Fibroblast of skin of abdomen (primary cell): ENCODE data around the gene SLC12A5. TPM values are rescaled to one million over a fixed set of nuclear protein-coding genes. Genes with fewer than 3 reads are reported as not detected.
"Not testable (repeated sequence)": the region's sequence is repeated elsewhere in the genome, so short reads cannot be mapped to it uniquely, and the experiment has no call there.

Experiments
- DNase-seq: peaks from one replicate; pipeline ENCODE4 v3.0.0-alpha.2; 2013
- polyA plus RNA-seq, 2 experiments: library from polyadenylated mRNA; unstranded; fragments of 120-200 nt; gene quantifications; one replicate each; pipeline ENCODE4 v1.2.1, GENCODE V29; 2013; ENCODE audit not compliant: insufficient read length in 2 of 2

The SLC12A5 gene
- 3.2 TPM for polyA plus RNA-seq (2013, experiment 1 of 2; ENCODE audit: insufficient read length)
- polyA plus RNA-seq (2013, experiment 2 of 2; ENCODE audit: insufficient read length) = 4.6 TPM

DNA sequence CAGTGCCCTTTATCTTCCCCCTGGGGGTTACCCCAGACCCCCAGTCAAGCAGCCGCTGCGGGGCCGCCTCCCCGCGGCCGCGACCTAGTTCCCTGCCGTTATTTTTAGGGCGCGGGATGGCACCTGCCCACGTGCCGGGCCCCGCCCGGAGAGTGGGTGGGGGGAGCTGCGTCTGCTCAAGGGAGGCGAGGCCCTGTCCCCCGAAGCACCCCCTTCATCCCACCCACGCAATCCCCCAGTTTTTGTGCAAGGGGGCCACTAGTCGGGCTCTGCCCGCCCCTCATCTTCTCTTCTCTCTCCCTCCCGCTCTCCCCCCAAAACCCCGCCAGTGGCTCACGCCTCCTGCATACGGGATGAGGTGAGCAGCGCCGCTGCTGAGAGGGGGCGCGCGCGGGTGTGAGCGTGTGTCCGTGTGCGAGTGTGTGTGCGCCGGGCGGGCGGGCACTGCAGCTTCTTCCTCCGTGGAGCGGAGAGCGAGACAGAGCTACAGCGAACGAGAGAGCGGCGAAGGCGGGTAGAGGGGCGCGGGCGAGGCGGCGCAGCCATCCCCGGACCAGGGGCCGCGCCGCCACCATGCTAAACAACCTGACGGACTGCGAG lies at the start of gene SLC12A5:
Gene SLC12A5, plus strand, starts transcription at position 444 of the 600 bp plus-strand sequence. Its CDS starts 130 bp downstream, at position 574.
- DNase-seq = no peak

DNA sequence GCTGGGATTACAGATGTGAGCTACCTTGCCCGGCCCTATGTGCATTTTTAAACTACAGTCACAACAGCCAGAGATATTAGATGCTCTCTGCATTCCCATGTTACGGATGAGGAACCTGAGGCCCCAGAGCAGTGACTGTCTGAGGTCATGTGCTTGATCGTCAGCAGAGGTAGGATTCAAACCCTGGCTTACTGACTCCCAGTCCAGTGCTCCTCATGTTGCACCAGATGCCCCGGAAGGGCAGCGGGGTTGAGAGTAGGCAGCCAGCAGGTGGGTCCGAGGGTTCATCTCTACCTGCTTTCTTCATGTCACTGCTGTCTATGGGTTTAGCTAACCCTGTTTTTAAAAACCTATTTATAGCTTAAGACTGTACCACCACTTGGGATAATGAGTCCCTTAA lies 47.8 kb upstream of the SLC12A5 start:
- no peak for DNase-seq

DNA sequence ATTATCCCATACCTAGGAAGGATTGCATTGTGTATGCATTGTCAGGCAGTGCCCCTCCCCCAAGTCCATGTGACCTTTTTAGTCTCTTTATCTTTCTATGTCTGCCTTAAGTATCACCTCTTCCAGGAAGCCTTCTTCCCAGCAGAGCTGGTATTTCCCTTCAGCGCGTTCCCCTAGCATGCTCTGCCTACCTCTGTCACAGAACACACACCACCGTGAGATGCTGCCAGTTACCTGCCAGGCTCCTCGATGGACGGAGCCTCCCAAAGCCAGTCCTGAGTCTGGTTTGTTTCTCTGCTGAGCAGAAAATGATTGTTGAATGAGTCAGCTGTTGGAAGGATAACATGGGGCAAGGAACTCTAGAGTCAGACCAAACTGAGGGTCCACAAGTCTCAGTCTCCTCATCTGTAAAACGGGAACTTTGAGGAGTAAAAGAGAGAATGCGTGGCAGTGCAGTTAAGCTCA lies 45.7 kb upstream of the SLC12A5 start:
- DNase-seq = no peak

DNA sequence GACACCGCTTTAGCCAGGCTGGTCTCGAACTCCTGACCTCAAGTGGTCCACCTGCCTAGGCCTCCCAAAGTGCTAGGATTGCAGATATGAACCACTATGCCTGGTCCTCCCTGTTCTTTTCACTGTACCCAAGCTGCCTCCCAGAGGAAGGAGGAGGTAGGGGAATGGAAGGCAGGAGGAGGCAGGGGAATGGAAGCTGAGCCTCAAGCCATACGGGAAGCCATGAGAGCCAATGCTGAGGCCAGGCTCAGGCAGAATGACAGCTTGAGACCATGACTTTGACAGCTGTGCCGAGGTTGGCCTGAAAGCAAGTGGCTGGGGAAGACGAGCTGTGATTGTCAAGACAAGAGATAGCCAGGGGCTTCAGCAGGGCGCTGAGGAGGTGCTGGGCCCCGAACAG lies 43.4 kb upstream of the SLC12A5 start:
- DNase-seq = no peak

DNA sequence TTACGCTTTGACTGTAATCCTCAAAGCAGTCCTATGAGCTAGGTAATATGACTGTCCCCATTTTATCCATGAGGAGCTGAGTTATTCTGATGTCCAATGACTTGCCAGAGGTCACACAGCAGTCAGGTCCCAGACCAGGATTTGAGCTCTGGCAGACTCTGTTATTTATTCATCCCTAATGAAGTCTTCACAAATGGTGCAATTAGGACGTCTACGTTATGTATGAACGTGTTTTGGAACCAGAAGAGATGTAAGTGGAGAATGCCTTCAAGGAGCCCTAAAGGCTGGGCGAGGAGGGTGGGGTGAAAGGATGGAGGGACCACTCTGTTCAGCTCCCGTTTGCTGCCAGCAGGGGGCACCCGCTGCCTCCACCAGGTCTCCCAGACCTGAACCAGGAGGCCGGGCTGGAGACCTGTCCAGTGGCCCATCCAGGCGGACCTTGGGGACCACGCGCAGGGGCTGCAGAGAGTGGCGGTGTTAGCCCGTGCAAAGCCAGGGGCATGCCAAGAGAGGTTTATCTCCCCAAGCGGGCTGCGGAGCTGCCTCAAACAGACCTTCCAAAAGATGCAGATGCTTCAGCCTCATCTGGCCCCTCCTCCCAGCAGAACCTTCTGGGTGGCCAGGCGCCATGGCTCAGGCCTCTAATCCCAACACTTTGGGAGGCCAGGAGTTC lies 41.8 kb upstream of the SLC12A5 start:
- DNase-seq = peak; percentile 33

DNA sequence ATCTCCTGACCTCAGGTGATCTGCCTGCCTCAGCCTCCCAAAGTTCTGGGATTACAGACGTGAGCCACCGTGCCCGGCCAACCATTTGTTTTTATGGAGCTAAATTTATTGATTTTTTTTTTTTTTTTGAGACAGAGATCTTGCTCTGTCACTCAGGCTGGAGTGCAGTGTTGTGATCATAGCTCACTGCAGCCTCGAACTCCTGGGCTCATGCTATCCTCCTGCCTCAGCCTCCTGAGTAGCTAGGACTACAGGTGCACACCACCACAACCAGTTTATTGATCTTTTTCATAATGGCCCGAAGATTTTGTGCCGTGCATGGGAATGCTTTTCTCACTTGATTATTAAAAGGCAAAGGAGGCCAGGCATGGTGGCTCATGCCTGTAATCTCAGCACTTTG lies 40.2 kb upstream of the SLC12A5 start:
- not testable (repeated sequence) for DNase-seq

DNA sequence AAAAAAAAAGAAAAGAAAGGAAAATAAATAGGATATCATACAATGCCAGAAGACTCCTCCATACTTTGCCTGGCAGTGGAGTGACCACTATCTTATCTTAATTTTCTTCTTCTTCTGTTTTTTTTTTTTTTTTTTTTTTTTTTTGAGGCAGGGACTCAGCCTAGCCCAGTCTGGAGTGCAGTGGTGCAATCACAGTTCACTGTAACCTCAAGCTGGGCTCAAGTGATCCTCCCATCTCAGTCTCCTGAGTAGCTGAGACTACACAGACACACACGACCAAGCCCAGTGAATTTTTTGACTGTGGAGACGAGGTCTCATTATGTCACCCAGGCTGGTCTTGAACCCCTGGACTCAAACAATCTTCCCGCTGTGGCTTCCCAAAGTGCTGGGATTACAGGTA lies 37.4 kb upstream of the SLC12A5 start:
- DNase-seq = no peak

DNA sequence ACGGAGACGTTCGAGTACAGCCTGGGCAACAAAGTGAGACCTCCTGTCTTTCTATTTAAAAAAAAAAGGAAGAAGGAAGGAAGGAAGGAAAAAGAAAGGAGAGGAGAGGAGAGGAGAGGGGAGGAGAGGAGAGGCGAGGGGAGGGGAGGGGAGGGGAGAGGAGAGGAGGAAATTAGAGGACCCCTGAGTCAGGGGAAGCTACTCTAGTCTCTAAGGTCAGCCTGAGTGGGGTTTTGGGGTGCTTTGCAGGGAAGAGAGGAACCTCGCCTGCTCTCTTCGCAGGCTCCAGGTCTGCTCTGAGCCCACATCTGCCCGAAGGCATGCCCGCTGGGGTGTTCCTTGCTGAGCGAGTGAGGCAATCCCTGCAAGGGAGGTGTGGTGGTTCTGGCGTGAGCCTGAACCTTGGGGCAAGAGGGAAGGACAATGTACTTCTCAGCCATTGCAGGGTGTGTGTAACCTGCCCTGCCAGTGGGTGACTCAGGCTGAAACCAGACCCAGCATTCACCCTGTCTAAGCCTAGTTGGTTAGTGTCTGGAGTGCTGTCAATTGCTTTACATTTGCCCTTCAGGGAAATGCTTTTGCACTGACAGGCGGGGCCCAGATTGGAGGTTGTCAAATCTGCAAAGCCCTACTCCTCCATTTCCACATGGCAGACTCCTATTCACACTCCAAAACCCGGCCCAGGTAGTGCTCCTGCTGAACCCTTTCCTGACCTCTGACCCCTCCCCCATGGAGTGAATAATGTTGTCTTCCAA lies 35.6 kb upstream of the SLC12A5 start:
- no peak for DNase-seq

DNA sequence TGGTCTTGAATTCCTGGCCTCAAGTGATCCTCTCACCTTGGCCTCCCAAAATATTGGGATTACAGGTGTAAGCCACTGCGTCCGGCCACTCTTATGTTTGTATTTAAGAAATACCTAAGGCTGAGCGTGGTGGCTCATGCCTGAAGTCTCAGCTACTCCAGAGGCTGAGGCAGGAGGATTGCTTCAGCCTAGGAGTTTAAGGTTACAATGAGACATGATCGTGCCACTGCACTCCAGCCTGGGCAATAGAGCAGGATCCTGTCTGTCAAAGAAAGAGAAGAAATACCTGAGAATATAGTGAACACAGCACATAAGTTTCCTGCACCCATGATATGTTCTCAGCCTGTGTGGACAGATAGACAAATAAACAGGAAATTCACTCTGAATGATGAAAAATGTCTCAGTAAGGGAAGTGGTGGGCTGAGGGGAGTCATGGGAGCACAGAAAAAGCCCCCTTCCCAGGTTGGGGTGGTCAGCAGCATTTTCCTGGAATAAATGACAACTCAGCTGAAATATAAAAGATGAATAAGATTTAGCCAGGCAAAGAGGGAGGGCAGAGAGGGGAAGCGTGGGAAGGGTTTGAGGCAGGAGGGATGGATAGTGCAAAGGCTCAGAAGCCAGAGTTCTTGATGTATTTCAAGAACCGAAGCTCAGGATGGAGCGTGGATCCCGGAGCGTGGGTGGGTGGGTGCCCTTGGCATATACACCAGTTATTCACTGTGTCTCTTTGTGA lies 34.1 kb upstream of the SLC12A5 start:
- DNase-seq = no peak

DNA sequence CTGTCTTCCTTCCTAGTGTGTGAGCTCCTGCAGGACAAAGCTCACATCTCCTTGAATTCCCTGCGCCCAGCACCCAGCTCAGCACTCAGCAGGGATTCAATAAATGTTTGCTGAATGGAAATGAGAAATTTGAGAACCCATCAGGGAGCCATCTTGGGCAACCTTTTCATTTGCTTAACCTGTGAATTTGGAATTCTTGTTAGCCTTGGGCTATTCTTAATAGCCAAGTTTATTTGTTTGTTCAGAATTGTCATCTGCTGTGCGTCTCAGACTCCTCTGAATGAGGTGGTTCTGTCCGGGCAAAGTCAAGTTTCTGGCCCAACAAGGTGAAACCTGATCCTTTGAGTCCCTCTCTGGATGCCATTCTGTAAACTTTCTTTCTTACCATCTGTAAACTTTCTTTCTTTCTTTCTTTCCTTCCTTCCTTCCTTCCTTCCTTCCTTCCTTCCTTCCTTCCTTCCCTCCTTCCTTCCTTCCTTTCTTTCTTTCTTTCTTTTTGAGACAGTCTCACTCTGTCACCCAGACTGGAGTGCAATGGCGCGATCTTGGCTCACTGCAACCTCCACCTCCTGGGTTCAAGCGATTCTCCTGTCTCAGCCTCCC lies 33.4 kb upstream of the SLC12A5 start:
- not testable (repeated sequence) for DNase-seq

DNA sequence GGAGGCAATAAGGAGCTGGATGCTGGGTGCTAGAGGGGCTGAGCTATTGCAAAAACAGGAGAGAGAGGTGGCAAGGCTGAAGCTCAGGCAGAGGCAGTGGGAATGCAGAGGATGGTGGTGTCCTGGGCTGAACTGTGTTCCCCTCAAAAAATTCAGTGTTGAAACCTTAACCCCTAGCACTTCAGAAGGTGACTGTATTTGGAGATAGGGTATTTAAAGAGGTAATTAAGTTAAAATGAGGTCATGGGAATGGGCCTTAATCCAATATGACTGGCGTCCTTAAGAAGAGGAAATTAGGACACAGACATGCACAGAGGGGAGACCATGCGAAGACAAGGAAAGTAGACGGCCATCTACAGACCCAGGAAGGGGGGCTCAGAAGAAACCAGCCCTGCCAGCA lies 31.8 kb upstream of the SLC12A5 start:
- no peak for DNase-seq

DNA sequence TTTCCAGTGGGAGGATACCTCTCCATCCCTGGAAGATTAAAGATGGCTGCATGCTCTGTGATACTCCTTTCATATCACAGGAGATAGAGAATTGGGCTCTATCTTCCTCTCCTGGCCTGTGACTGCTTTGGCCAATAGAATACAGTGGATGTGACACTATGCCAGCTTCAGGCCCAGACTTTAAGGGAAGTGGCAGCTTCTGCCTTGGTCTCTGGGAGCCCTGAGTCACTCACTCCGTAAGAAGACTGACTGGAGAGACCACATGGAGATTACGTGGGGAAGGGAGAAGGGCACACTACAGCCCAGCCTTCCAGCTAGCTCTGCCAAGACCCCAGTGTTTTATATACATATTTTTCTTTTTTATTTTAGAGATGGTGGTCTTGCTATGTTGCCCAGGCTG lies 30.7 kb upstream of the SLC12A5 start:
- no peak for DNase-seq

DNA sequence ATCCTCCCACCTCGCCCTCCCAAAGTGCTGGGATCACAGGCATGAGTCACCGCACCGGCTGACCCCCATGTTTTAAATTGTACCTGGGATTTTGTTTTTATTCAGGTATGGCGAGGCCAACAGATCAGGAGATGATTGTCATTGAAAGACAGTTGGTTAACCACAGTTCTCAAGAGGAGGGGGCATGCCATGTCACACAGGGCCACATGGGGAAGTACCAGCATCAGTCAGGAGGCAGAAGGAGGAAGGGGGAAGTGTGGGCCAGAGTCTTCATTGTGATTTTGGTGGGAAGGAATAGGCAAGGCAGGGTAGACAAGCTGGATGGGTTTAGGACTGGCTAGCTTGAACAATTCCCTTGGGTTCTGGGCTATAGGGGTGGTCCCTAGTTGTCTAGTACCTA lies 30.3 kb upstream of the SLC12A5 start:
- DNase-seq = no peak

DNA sequence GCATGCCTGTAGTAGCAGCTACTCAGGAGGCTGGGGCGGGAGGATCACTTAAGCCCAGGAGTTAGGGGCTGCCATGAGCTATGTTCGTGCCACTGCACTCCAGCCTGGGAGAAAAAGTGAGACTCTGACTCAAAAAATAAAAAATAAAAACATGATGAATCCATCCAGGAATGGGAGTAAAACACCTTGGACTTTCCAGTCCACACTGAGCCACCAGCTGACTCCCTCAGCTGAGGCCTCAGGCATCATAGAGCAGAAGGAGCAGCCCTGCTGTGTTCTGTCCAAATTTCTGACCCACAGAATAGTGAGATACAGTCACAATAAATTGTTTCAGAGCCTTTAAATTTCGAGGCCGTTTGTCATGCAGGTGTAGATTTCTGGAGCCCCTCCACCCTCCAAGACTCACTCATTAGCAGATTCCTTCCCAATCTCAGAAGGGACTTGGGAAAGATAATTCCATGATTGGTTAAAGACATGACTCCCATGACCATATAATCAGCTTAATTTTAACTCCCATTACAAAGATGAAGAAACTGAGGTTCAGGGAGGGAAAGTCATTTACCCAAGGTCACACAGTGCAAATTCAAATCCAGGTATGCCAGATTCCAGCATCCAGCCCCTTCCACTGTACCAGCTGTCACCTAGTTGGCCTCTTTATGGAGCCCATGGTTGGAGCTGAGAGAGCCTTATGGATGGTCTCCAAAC lies 29.3 kb upstream of the SLC12A5 start:
- DNase-seq = no peak

DNA sequence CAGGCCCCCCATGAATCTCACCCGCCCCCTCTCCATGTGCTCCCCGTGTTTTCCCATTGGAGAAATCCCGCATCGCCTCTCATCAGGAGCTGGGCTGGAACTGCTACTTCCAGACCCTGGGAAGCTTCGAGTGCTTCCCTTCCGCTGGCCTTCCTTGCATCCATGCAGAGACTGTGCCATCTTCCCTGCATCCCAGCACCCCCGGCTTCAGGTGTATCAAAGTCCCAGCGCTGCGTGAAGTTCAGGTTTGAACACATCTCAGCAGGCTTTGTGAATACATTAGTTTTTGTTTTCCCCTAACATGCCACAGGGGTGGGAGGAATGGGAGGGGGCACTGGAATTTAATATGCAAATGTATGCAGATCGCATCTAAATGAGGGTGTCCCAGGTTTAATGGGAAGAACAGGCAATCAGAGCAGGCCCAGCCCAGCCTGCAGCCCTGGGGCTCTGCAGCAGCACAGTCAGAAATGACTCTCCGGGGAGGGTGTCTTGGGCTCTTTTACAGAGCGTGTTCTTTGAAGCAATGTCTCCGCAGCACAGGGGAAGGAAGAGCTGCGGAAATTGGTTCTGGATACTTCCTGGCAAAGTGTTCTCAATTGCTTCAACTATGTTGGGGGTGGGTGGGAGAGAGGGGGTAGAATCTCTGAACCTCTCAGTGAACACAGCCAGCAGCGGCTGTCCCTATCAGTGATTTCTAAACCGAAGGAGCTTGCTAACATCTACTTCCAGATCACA lies 28.6 kb upstream of the SLC12A5 start:
- DNase-seq = no peak

DNA sequence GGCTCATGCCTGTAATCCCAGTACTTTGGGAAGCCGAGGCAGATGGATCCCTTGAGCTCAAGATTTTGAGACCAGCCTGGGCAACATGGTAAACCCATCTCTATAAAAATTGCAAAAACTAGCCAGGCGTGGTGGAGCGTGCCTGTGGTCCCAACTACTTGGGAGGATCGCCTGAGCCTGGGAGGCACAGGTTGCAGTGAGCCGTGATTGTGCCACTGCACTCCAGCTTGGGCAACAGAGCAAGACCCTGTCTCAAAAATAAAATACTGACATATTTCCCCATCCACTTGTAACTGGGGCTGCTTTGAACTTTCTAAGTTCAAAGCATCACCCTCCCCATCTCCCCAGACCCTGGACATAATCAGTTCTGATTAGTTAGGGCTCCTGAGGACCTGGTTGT lies 27.5 kb upstream of the SLC12A5 start:
- DNase-seq = no peak

DNA sequence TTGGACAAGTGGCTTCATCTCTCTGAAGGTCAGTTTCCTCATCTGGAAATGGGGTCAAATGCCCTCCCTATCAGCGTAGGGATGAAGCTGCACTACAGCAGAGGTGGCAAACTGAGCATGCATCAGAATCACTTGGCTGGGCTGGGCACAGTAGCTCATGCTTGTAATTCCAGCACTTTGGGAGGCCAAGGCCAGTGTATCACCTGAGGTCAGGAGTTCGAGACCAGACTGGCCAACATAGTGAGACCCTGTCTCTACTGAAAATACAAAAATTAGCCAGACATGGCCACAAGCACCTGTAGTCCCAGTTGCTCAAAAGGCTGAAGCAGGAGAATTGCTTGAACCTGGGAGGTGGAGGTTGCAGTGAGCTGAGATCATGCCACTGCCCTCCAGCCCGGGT lies 27.0 kb upstream of the SLC12A5 start:
- no peak for DNase-seq

DNA sequence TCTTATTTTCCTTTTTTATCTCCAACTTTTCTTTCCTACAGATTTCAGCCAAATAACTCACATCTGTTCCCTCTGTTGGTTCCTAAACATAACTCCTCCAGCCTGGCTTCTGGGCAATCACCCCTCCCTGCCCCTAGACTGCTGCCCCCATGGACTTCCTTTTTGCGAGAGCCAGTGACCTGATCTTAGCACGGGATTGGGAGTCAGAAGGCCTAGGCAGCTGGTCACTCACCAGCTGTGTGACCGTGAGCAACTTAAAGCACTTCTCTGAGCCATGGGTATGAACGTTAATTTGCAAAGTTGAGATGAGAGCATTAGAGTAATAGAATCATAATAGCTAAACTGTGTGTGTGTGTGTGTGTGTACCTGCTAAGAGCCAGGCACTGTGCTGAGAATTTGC lies 24.8 kb upstream of the SLC12A5 start:
- DNase-seq = no peak

DNA sequence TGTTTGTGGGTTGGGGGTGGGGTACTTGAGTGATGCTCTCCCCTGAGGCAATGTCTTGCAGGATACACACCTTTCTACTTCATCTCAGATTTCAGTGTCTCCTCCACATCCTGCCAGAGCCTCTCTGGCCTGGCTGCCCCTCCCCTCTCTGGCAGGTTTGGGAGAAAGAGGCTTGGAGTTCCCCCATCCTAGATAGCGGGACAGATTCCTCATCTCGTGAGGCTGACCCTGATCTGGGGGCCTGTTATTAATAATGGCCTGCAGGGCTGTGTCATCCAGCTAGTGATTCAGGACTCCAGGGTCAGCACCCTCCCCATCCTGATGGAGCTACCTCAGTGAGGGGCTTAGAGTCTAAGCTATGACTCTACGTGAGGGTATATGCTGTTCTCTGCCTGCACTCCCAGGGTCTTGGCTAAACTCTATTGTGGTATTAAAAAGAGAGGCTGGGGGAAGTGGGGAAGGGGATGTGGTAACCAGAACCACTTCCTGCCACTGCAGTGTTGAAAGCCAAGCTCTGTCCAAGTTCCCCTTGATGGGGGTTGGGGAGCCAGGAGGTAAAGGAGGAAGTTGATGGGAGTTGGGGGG lies 24.0 kb upstream of the SLC12A5 start:
- no peak for DNase-seq

DNA sequence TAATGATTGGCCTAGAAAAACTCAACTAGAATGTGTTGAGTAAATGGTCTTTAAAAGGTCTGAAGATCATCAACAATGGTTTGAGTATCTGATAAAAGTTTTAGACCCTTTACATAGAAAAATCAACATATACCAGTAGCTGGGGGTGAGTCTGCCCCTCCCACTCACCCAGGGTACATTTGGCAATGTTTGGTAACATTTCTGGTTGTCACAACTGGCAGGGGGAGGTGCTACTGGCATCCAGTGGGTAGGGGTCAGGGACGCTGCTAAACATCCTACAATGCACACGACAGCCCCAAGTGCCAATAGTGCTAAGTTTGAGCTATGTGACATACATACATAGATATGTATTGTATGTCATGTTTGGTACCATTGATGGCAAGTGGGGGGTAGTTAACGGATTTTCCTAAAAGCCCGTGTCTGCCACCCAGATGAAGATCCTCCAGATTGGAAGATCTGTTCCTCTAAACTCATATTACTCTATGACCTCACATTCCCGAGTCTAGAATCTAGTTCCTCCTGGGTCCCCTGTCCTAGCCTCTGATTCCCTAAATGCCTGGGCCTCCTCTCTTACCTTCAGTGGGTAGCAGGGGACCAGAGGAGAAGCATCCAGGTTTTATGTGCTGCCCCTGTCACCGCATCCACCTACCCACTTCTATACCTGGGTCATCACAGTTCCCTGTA lies 22.9 kb upstream of the SLC12A5 start:
- DNase-seq = no peak
